WI38 (cell line): ENCODE results near the gene TDP2.

Experiments
- H3K4me3 ChIP-seq: 2 replicates; pipeline ENCODE4 v1.5.1; 2011; ENCODE audit warnings: low read depth, mild to moderate bottlenecking, control low read depth, low read length
- TF ChIP-seq, protein P1 (sequence below): IDR thresholded peaks from 2 replicates; pipeline ENCODE4 v1.5.1; 2012; ENCODE audit warnings: low read depth, mild to moderate bottlenecking, control low read depth, low read length

The TDP2 gene, protein sequence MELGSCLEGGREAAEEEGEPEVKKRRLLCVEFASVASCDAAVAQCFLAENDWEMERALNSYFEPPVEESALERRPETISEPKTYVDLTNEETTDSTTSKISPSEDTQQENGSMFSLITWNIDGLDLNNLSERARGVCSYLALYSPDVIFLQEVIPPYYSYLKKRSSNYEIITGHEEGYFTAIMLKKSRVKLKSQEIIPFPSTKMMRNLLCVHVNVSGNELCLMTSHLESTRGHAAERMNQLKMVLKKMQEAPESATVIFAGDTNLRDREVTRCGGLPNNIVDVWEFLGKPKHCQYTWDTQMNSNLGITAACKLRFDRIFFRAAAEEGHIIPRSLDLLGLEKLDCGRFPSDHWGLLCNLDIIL

DNA sequence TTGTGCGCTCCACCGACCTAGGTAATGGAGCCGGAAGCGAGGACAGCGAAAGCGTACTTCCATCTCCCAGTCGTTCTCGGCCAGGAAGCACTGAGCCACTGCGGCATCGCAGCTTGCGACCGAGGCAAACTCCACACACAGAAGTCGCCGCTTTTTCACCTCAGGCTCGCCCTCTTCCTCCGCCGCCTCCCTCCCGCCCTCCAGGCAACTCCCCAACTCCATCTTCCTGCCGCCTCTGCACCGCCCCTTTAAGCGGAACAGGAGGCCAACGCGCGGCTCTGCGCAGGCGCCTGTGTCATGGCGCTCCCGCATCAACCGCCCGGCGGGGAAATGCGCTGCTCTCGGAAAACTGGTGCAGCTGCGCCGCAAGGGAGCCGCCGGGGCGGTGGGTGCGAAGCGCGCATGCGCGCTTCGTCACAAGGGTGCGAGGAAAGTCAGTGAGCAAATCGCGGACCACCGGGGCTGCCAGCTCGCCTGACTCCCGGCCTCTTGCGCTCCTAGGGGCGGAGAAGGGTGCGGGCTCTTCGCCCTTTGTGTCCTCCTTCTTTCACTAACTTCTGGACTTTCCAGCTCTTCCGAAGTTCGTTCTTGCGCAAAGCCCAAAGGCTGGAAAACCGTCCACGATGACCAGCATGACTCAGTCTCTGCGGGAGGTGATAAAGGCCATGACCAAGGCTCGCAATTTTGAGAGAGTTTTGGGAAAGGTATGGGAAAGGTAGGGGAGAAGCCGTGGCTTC, at the start of gene TDP2, which contains the start of gene ACOT13:
TSS of gene TDP2 (minus strand) at position 259 of the 737 bp plus-strand sequence. CDS start at position 222, 37 bp downstream.
TSS of gene ACOT13 (plus strand) at position 437 of the 737 bp plus-strand sequence. CDS start at position 624, 187 bp downstream.
- TF ChIP-seq, protein P1, sequence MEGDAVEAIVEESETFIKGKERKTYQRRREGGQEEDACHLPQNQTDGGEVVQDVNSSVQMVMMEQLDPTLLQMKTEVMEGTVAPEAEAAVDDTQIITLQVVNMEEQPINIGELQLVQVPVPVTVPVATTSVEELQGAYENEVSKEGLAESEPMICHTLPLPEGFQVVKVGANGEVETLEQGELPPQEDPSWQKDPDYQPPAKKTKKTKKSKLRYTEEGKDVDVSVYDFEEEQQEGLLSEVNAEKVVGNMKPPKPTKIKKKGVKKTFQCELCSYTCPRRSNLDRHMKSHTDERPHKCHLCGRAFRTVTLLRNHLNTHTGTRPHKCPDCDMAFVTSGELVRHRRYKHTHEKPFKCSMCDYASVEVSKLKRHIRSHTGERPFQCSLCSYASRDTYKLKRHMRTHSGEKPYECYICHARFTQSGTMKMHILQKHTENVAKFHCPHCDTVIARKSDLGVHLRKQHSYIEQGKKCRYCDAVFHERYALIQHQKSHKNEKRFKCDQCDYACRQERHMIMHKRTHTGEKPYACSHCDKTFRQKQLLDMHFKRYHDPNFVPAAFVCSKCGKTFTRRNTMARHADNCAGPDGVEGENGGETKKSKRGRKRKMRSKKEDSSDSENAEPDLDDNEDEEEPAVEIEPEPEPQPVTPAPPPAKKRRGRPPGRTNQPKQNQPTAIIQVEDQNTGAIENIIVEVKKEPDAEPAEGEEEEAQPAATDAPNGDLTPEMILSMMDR, result peak; percentile 62
- H3K4me3 ChIP-seq, result peak within 1 kb of the TSS; percentile 89

DNA sequence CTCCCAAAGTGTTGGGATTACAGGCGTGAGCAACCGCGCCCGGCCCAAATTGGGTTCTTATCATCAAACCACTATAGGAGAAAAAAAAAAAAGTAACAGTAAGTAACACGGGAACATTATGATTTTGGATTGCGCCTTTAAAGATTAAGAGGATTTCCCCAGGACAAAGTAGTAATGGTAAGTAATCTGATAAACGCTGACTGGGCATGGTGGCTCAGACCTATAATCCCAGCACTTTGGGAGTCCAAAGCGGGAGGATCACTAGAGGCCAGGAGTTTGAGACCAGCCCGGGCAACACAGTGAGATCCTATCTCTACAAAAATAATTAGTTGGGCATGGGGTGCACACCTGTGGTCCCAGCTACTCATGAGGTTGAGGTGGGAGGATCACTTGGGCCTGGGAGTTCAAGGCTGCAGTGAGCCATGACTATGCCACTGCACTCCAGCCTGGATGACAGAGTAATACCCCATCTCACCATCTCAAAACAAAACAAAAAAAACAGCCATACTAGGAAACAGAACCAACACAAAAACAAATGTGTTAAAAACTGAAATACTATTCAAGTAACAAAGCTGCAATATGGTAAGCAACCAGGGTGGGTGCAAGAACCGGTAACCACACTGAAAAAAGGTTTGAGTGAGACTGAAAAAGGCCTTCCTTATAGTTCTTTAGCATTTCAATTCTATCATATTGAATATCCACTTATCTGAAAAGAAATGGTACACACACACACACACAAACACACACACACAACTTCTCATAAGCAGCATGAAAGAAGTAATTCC, 44.0 kb upstream of the TDP2 start:
- TF ChIP-seq, protein P1, result no peak
- H3K4me3 ChIP-seq, result no peak overlapping the region

DNA sequence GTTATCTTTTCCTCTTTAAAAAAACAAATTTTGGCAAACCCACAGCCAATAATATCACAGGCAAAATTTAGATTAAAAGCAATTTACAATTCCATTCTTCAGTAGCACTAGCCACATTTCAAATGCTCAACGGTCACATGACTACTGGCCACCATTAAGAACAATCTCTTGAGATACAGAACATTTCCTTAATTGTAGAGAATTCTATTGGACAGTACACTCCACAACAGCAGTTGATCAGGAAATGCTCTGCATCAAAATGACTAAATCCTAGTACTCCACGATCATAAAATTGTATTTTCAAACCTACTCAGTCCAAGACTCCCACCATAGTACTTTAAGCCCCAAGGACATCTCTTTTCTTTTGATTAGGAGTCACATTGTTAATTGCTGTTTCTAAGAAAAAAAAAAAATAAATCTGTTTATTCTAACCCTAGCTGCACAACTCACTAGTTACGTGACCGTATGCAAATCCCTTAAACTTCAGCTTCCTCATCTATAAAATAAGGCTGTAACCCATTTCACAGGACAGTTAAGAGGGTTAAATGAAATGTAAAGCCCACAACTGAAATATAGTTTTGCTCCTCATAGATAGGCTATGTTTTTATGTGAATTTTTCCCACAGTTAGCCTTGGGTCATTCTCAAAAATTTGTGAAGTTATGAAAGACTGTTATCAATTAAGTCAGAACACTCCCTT, 42.5 kb upstream of the TDP2 start:
- no peak overlapping the region for H3K4me3 ChIP-seq
- TF ChIP-seq, protein P1, result no peak

DNA sequence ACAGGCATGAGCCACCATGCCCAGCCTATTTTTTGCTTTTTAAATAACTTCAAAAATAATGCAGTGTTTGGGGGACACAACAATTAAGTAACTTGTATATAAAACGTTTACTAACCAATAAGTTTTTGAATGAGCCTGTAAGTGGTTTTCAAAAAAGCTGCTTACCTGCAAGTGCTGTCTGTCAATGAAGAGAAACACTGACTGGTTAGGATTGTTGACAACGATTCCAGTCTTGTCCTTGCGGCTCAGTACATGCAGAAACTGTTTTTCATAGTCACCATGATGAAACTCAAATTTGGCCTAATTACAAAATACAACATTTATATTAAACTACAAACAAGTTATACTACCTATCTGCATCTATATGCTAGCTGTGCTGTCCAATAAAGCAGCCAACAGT, 41.9 kb upstream of the TDP2 start:
- no peak overlapping the region for H3K4me3 ChIP-seq
- TF ChIP-seq, protein P1, result no peak

DNA sequence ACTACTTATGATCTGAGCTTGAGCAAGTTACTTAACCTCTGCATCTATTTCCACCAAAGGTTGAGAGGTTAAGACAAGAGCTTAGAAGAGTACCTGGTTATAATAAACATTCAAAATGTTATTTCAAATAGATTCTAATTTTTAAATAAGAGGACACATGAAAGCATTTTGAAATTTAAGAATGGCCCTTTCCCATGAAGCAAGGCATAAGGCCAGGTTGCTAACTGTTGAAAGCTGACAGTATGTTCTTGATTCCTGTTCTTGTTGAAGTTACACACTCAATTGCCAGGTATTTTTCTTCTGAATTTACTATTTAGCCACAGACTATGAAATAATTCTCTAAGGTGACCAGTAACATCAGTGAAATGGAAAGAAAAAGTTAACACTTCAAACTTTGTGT, 37.8 kb upstream of the TDP2 start:
- no peak overlapping the region for H3K4me3 ChIP-seq
- TF ChIP-seq, protein P1, result no peak

DNA sequence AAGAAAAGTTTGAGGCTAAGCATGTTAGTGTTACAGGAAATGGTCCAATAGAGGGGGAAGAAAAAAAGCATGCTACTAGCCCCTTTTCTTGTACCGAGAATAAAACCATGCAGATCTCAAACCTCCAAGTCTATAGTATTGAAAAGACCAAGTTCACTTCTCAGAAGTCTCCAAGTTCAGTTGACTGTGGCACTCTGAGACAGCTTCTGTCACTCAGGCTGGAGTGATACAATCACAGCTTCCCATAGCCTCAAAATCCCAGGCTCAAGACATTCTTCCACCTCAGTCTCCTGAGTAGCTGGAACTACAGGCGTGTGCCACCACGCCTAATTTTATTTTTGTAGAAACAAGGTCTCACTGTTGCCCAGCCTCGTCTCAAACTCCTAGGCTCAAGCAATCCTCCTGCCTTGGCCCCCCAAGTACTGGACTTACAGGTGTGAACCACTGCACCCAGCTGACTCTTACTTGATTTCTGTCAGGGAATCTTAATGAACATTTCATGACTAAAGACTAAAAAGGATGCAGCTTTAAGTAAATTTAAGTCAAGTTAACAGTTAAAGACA, 36.1 kb upstream of the TDP2 start:
- TF ChIP-seq, protein P1, result no peak
- no peak overlapping the region for H3K4me3 ChIP-seq
